Body of pancreas (tissue), 4 donors: ENCODE data around the gene CIAO2B. TPM values are rescaled to one million over a fixed set of nuclear protein-coding genes. Genes with fewer than 3 reads are reported as not detected.
A peak's percentile ranks its signal among the peaks of the same experiment; 100 is the strongest.
"Not testable (repeated sequence)": the region's sequence is repeated elsewhere in the genome, so short reads cannot be mapped to it uniquely, and the experiment has no call there.

Experiments
- ATAC-seq: fragments of 150-250 bp; one replicate; pipeline ENCODE4 v1.9.1; 2016
- DNase-seq, 4 donors: peaks; one replicate each; pipeline ENCODE4 v3.0.0-alpha.2; 2019
- H3K27ac ChIP-seq, 4 donors: fragments of 200-600 bp; sonication (generic); 1 replicate in 3 of 4; 2 replicates in 1 of 4; pipeline versions ENCODE4 v1.5.1 to v1.6.1; 2016 to 2019; ENCODE audit warnings: mild to moderate bottlenecking in 1 of 4, mixed read lengths in 1 of 4, moderate library complexity in 1 of 4
- H3K27me3 ChIP-seq, 2 donors: fragments of 200-600 bp; sonication (generic); one replicate each; pipeline ENCODE4 v1.6.0; 2016; ENCODE audit warnings: mild to moderate bottlenecking in 1 of 2
- H3K36me3 ChIP-seq, 2 donors: fragments of 200-600 bp; sonication (generic); replicated peaks in 1 of 2; 2 replicates each; pipeline ENCODE4 v1.5.1; 2016; ENCODE audit warnings: low read depth in 2 of 2; ENCODE audit not compliant: insufficient read depth in 1 of 2
- H3K4me1 ChIP-seq: fragments of 200-600 bp; sonication (generic); one replicate; pipeline ENCODE4 v1.6.0; 2016
- H3K4me3 ChIP-seq, 2 donors: fragments of 200-600 bp; sonication (generic); 1 replicate in 1 of 2; 2 replicates in 1 of 2; pipeline ENCODE4 v1.5.1; 2016 to 2019
- H3K9me3 ChIP-seq, 3 donors: fragments of 200-600 bp; sonication (generic); 1 replicate in 2 of 3; 2 replicates in 1 of 3; pipeline ENCODE4 v1.5.1; 2016
- POLR2A ChIP-seq, 3 donors: fragments of 450-650 bp; IDR thresholded peaks; one replicate each; pipeline ENCODE4 v1.6.1; 2016; ENCODE audit warnings: antibody characterized with exemption in 3 of 3, mild to moderate bottlenecking in 2 of 3
- WGBS, 2 donors: methylation state at CpG; one replicate each; pipeline ENCODE4 v1.1.5; 2017; 5-methylcytosine and 5-hydroxymethylcytosine counted together
- intact Hi-C: fragments of 100-400 bp; cut with DNase I; formaldehyde crosslinking; loops from one replicate; pipeline ENCODE4 v1.15.1; 2023
- total RNA-seq, 2 donors: library from RNA; depleted of rRNA; stranded (reverse); fragments of >200 nt; gene quantifications; one replicate each; pipeline ENCODE4 v1.1.0, GENCODE V29; 2016
- TF ChIP-seq, protein P1 (sequence below), 7 experiments: fragments of 450-650 bp in 4 of 7; fragments of 200-600 bp in 3 of 7; sonication (generic) in 3 of 7; IDR thresholded peaks; one replicate each; pipeline ENCODE4 v1.5.1; 2016 to 2019; ENCODE audit warnings: antibody characterized with exemption in 7 of 7

The CIAO2B gene
- total RNA-seq, 2 donors from 2014 or later, result 7.6 to 15.3 TPM

DNA sequence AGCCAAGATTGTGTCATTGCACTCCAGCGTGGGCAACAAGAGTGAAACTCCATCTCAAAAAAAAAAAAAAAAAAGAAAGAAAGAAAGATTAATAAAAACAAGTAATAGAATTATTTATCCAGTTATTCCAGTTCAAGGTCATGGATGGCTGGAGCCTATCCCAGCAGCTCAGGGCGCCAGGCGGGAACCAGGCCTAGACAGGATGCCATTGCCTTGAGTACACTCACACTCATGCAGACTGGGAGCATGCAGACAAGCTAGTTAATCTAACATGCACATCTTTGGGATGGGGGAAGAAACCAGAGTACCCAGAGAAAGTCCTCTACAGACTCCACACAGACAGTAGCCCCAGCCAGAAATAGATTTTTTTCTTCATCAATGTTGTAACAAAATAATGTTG, 36.0 kb downstream of the CIAO2B start:
- Histone ChIP-seq H3K4me3 (no peak overlapping the region), H3K27me3 (no peaks in the 10 kb centered on the region), H3K9me3 (no peaks in the 10 kb centered on the region), H3K36me3 (no peaks in the 10 kb centered on the region), H3K27ac (no peak overlapping the region), H3K4me1 (peaks cover 22% of the 10 kb centered on the region)
- DNase-seq (peak in 1 of 4 donors; percentile 29), ATAC-seq (no peak)
- intact Hi-C loops, result no loop called here
- 49 to 56% methylated on average over 3 of the region's 3 CpGs for WGBS, 2 donors
- no peak for TF ChIP-seq POLR2A (IDR thresholded peaks at IDR 0.05)
- TF ChIP-seq, protein P1, sequence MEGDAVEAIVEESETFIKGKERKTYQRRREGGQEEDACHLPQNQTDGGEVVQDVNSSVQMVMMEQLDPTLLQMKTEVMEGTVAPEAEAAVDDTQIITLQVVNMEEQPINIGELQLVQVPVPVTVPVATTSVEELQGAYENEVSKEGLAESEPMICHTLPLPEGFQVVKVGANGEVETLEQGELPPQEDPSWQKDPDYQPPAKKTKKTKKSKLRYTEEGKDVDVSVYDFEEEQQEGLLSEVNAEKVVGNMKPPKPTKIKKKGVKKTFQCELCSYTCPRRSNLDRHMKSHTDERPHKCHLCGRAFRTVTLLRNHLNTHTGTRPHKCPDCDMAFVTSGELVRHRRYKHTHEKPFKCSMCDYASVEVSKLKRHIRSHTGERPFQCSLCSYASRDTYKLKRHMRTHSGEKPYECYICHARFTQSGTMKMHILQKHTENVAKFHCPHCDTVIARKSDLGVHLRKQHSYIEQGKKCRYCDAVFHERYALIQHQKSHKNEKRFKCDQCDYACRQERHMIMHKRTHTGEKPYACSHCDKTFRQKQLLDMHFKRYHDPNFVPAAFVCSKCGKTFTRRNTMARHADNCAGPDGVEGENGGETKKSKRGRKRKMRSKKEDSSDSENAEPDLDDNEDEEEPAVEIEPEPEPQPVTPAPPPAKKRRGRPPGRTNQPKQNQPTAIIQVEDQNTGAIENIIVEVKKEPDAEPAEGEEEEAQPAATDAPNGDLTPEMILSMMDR (IDR thresholded peaks at IDR 0.05), result no peak

- ATAC-seq, H3K9me3 ChIP-seq, DNase-seq, H3K4me3 ChIP-seq, H3K27ac ChIP-seq, H3K36me3 ChIP-seq, H3K27me3 ChIP-seq, intact Hi-C loops: not testable (repeated sequence)
- 60 to 63% methylated on average over 5 of the region's 5 CpGs for WGBS, 2 donors
- peaks cover 22% of the 10 kb centered on the region for H3K4me1 ChIP-seq
These were observed 37.5 kb downstream of the CIAO2B start for GRCh38 chr16:66896682-66897081.

- WGBS, 2 donors, result 90 to 94% methylated on average over 2 to 3 of the region's 3 CpGs
- H3K36me3 ChIP-seq, result no peaks in the 10 kb centered on the region
- ATAC-seq (no peak), DNase-seq (no peak)
- no peak for TF ChIP-seq POLR2A (IDR thresholded peaks at IDR 0.05)
- TF ChIP-seq, protein P1 (IDR thresholded peaks at IDR 0.05), result no peak
- H3K4me3 ChIP-seq, result no peak overlapping the region
- intact Hi-C loops, result no loop called here
- H3K9me3 ChIP-seq, result no peaks in the 10 kb centered on the region
- no peaks in the 10 kb centered on the region for H3K27me3 ChIP-seq
- H3K27ac ChIP-seq, result no peak overlapping the region
- peaks cover 19% of the 10 kb centered on the region for H3K4me1 ChIP-seq
These were observed 38.2 kb downstream of the CIAO2B start for GRCh38 chr16:66895999-66896398.

GRCh38 chr16:66895689-66895979, 38.6 kb downstream of the CIAO2B start:
- DNase-seq (no peak), ATAC-seq (no peak)
- peaks cover 15% of the 10 kb centered on the region for H3K4me1 ChIP-seq
- WGBS, 2 donors, result 77 to 88% methylated on average over 5 of the region's 5 CpGs
- no peak overlapping the region for H3K27ac ChIP-seq
- H3K9me3 ChIP-seq, result no peaks in the 10 kb centered on the region
- H3K27me3 ChIP-seq, result no peaks in the 10 kb centered on the region
- no peak for TF ChIP-seq POLR2A (IDR thresholded peaks at IDR 0.05)
- TF ChIP-seq, protein P1 (IDR thresholded peaks at IDR 0.05), result no peak
- H3K4me3 ChIP-seq, result no peak overlapping the region
- intact Hi-C loops, result no loop called here
- no peaks in the 10 kb centered on the region for H3K36me3 ChIP-seq

GRCh38 chr16:66894948-66895688, 39.1 kb downstream of the CIAO2B start:
- intact Hi-C loops, result no loop called here
- peak; percentile 68 to 73 (median 70) for DNase-seq
- Histone ChIP-seq H3K36me3 (no peaks in the 10 kb centered on the region), H3K4me3 (no peak overlapping the region), H3K27me3 (no peaks in the 10 kb centered on the region), H3K4me1 (peaks cover 10% of the 10 kb centered on the region), H3K9me3 (no peaks in the 10 kb centered on the region), H3K27ac (no peak overlapping the region)
- 44 to 53% methylated on average over 7 to 11 of the region's 11 CpGs for WGBS, 2 donors
- no peak for TF ChIP-seq POLR2A (IDR thresholded peaks at IDR 0.05)
- TF ChIP-seq, protein P1 (IDR thresholded peaks at IDR 0.05), result peak; percentile 70 to 86 (median 76)
- peak; percentile 74 for ATAC-seq
